ELR (cell line): ENCODE measurements around the gene ARL3.

Source experiments
- DNase-seq: peaks from one replicate; pipeline ENCODE4 v3.0.0-alpha.2; 2015; ENCODE audit warnings: low read depth

ARL3 gene

DNA sequence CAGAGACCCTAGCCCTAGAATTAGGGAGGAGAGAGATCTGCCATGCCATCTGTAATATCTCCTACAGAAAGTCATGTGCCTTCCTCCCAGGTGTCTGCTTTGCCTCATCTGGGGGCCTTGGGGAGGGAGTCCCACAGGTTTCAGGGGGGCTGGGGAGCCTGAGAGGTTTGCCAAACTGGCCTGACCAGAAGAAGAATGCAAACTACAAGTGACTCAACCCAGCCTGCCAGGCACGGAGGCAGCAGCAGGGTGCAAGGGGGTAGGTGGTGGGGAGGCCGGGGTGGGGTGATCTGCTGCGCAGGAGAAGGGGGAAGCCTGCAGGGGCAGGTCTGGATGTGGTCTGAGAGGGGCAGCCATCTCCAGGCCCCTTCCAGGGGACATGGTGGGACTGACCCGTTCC, 79.5 kb downstream of the ARL3 start:
- no peak for DNase-seq

DNA sequence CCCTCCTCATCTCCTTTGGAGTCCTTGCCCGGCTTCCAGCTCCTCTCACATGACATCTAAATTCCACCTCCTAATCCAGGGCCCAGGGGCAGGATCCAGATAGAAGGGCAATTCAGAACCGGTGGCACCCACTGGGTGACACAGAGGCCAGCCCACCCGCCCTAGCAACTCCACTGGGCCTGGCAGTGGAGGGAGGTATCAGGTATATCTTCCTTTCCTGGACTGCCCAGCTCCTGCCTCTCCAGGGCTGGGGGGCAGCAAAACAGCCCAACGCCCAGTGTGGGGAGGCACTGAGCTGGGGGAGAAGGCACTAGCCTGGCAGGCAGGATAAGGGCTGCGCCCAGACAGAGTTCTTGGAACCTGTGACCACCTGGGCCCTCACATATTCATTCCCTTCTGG, 80.3 kb downstream of the ARL3 start:
- no peak for DNase-seq

DNA sequence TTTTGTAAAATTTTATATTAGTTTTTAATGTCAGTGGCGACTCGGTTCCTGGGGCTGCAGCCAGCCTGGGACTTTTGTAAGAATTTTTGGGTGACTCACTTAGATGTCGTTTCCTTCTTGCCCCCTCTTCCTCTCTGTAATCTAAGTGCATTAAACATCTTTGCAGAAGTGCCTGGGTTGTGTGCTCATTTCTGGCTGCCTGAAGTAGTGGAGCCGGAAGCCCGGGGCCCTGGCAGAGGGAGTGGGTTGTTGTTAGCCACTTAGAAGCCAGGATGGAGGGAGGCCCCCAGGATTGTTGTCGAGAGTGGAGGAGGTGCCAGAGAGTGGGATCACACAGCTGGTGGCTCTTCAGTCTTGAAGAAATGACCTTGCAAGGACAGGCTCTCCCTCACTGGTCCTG, 80.9 kb downstream of the ARL3 start:
- DNase-seq = peak; percentile 87

DNA sequence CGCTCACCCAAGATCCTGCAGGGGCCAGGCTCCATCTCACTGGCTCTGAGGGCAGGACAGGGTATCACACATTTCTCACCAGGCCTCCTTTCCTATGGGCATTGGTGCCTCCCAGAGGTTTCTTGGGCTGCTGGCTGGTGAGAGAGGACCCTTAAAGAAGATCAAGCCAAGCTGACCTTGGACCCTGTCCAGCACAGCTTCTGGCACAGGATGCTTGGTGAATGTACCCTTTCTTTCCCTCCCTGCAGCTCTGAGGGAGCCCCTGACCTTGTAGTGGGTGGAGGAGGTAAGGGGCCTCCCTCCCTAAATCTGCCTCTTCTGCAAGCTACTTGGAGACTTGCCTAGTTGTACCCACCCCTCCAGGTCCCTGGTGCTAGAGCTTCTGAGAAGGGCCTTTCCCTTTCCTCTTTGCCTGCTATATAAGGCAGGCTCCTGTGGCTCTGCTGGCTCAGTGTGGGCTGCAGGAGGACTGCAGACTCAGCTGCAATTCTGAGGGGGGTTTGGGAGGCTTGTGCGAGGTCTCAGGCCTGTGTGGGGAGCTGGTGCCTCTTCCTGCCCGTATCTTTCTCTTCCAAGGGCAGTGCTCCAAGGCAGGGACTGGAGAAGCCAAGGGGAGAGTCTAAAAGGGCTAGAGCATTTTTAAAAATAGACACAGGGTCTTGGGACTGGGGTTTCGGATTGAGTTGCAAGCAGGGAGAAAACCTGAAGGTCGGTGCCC, 81.6 kb downstream of the ARL3 start:
- peak; percentile 35 for DNase-seq

DNA sequence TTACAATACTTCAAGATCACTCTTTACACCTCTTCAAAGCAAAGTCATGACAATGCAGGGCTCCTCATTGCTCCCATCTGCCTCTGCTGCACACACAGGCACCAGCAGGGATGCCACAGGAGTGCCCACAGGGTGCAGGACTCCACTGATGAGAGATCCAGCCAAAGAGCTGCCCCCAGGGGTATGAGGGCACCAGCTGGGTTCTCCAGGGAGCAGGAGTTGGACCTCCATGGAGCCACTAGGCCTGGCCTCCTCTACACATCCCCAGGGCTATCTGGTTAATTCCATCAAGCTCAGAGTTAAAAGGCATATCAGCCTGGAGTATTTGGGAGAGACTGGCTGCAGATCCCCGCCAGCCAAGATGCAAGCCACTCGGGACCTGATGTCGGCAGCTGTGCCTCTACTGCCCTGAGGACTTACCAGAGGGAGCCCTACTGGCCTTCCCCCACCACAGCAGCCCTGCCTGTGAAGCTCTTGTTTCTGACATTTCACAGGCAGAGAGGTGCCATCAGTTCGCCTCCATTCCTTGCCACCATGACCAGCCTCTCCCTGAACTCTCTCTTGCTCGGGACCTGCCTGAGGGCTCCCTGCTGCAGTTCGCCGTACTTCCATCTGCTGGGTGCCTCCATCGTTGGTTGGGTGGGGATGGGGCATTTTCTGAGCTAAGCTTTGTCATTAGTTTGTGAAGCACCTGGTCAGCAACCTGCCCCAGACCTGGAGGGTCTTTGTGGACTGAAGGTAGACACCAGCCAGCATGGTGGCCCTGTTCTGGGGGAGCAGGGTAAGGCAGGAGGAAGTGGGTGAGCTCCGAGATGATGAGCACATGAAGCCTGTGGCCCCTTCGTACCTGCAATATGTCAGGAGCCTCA, 82.4 kb downstream of the ARL3 start:
- DNase-seq = no peak

DNA sequence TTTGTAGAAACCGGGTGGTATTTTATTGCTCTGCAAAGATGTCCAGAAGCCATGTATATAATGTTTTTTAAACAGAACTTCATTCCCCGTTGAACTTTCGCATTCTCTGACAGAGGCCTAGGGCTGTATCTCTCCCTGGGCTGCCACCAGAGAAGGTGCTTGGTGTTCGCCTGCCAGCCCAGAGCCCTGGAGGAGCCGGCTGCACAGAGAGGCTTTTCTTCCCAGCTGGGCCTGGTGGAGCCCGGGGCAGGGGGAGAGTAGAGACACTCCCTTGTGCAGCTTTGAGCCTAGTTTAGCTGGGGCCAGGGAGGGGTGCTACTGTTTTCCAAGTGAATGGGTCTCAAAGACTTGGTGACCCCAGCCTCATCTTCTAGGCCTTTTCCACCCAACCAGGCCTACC, 83.5 kb downstream of the ARL3 start:
- DNase-seq = no peak

DNA sequence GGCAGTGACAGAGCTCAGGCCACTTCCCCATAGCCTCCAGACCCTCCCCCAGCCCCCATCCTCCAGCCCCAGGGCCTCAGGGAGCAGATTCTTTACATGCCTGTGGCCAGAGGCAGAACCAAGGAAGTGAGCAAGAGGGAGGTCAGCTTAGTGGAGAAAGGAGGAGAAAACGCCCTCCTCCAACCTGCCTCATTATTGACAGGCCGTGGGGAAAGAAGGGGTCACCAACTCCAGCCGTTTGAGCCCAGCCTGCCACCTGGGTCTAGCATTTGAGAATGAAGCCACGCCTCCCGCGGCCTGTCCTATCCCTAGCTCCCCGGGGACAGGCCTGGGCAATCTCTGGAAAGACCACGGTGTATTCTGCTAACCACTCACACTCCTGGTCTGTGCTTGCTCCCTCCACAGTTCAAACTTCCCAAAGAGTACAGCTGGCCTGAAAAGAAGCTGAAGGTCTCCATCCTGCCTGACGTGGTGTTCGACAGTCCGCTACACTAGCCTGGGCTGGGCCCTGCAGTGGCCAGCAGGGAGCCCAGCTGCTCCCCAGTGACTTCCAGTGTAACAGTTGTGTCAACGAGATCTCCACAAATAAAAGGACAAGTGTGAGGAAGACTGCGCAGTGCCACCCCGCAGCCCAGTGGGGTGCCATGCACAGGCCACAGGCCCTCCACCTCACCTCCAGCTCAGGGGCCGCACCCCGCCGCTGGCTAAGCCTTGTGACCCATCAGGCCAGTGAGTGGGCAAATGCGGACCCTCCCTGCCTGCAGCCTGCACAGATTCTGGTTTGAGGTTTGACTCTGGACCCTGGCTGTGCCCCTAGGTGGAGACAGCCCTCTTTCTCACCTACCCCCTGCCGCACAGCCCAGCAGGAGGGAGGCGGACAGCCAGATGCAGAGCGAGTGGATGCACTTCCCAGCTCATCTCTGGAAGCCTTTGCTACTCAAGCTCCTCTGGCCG, 84.3 kb downstream of the ARL3 start:
- peak; percentile 98 for DNase-seq

DNA sequence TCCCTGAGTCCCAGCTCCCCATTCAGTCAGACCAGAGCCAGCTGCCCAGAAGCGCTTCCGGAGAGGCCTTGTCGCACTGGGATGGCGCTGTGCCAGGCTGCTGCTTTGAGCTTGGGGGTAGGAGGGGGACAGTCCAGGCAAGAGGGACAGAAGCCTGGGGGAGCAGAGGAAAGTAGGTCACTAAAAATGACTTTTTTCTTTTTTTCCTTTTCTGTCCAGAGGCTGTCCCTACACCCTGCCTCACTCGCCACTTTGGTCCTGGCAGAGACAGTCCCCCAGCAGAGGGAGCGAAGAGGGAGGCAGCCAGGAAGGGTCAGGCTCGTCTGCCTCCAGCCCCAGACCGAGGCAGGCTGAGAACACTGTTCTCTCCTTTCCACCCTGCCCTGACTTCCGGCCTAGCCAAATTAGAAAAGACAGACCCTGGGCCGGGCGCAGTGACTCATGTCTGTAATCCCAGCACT, 85.7 kb downstream of the ARL3 start:
- DNase-seq = peak; percentile 67

DNA sequence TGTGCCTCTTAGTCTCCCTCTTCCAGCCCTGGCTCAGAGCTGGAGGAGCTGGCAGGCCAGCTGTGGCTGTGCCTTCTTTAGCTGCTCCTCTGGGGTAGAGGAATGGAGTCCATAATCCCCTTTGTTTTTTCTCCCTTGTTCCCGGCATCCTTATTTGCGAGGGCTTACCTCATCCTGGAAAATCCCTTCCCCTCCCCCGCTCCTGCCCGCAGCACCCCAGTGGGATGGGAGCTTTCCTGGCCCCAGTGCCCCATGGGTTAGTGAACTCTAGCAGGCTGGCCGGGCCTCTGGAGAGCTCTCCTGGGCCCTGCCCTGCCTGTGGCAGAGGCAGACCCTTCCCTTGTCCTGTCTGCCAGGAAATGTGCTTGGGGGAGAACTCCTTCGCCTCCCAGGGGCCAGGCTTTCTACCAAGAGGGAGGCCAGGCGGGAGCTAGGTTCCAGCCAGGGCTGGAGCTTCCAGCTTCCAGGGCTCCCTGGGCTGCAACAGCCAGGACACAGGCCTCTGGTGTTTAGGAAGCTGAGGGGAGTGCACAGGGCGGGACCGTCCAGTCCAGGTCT, 86.4 kb downstream of the ARL3 start:
- peak; percentile 85 for DNase-seq

DNA sequence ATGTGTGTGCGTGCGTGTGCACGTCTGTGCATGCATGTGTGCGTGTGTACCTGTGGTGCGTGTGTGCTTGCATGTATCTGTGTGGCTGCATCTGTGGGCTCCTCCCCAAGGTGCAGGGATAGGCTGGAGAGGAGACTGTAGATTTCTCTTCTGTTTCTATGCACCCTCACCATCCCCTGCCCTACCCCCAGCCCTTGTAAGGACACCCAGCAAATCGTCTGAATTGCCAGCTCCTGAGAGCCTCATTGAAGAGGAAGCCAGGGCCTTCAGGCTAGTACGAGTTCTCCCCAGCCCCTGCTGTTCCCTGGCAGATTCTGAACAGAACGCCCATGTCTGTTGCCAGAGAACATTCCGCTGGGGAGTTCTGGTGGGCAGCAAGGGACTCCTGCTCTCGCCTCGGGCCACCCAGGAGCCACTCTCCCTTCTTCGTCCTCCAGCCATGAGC, 86.9 kb downstream of the ARL3 start:
- DNase-seq = no peak

DNA sequence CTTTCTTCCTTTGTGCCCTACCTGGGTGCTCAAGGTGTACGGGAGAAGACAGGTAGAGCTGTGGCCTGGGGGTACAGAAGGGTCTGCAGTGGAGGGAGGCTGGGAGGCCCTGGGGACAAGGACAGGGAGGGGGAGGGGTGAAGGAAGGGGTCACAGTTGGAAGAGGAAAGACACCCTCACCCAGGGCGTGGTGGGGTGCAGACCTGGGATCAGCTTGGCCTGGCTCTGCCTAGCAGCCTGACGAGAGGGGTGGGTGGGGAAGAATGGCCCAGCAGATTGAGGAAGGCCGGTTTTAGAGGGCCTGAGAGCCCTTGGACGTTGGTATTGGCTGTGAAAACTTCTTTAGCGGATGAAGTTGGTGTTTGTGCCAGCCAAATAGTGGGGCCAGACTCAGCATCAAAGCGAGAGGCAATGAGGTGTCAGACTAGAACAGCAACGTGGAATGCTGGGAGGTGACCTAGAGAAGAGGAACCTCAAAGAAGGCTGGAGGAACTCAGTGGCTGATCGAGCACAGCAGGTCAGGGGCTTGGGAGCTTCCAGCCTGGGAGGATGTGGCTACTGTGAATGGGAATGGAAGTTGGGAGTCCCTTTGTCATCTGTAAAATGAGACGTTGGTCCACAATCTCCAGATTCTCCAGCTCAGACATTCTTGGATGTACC, 88.0 kb downstream of the ARL3 start:
- no peak for DNase-seq

DNA sequence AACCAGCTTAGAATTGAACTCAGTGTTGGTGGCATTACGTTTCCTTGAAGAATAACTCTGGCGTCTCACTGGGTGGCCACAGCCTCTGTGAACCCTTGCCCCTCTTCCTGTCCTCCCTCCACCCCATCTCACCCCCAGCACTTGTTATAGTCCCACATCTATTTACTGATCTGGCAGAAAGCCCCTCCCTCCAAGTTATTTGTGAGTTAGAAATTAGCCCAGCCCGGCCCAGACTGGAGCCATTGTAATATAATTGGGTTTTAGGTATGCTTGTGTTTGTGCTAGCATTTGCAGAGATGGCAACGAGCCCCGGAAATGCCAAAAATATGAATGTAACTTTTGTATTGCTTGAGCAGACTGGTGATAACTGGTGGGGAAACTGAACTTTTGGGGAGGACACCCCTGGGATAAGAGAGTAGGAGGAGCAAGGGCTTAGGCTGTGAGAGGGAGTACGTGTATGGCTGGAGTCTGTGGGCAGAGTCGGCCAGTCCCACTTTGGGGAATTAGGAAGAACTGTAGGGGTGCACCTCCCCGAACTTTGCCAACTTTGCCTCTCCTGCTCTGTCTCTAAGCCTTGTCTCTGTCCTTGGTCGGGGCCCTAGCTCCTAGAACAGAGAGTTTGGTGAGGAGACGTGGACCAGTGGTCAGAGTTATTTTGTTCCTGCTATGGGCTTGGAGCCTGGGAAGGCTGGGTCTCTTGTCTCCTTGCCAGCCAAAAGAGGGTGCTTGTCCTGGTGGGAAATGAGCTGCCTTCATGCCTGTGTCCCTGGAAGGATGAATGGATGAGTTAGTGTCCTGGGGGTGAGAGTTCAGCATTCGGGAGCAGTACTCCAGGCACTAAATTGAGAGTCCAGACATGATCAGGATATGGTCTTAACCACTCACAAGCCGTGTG, 89.2 kb downstream of the ARL3 start:
- DNase-seq = no peak

DNA sequence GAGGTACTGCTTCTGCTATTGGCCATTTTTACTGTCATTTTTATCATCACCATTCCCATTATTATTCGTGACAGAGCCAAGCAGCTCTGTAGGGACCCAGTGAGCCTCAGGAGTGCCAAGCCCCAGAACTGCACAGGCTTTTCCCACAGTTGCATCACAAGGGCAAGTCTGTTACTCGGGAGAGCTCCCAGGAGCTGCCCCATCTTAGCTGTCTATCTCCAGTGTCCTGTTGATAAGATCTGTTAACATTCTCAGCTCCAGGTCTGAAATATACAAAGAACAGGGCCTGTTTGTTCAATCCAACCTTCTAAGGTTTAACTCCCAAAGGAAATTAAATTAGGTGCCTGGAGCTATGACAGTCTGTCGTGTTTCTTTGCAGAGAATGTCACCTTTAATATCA, 90.1 kb downstream of the ARL3 start:
- DNase-seq = no peak
